Epidermal melanocyte (primary cell): ENCODE measurements around the gene DHCR7.

Source experiments
- DNase-seq: peaks from one replicate; pipeline ENCODE4 v3.0.0; 2011; ENCODE audit warnings: low spot score; ENCODE audit not compliant: insufficient read length

DHCR7 gene

GRCh38 chr11:71387200-71387599, 61.0 kb downstream of the DHCR7 start:
- DNase-seq, result no peak

- no peak for DNase-seq
These were observed 62.0 kb downstream of the DHCR7 start for GRCh38 chr11:71386202-71386601.

- no peak for DNase-seq
These were observed 63.1 kb downstream of the DHCR7 start for GRCh38 chr11:71385091-71385490.

GRCh38 chr11:71384561-71384960, 63.6 kb downstream of the DHCR7 start:
- DNase-seq, result no peak
